ENCODE measurements around the gene TCAP. TPM values are rescaled to one million over a fixed set of nuclear protein-coding genes. Genes with fewer than 3 reads are reported as not detected.
A peak's percentile ranks its signal among the peaks of the same experiment; 100 is the strongest.

TCAP gene
- total RNA-seq, 1 experiment from 2014 or later, result 0.91 TPM

DNA sequence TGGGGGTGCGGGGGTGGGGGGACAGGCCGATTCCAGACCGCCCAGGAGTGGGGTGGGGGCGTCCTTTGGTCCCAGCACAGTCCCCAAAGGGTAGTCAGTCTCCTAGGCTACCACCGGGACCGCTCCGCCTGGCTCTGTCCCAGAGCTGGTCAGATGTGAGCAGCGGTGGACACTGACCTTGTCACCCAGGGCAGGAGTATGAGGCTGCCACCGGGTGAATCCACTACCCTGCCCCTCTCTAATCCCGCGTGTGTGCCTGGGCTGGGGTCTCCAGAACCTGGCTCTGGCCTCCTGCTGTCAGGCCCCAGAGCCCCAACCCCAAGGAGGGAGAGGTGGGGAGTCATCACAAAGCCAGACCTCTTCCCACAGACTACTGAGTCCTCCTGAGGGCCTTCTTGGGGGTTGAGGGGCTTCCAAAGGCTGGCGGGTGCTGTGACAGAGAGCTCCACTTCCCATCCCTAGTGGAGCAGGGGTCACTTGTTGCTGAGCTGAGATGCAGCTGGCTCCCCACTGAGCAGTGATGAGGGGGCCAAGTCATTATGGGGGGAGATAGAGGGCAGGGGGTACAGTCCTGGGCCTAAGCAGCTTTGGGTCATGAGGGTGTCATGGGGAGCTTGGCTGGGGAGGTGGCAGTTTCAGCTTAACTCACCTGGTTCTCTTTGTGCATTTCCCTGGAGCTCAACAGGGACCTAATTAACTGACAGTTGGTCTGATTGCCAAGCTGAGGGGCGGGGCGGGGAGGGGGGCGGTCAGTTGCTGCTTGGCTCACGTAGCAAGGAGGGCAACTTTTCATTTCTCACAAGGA lies 37.2 kb upstream of the TCAP start:
- no peak for DNase-seq (ENCODE audit: low read depth)
- in situ Hi-C loops (cut with HindIII; ENCODE audit: low pct_unique_long_range_greater_than_20kb, low sequenced_read_pairs), result no loop called here

DNA sequence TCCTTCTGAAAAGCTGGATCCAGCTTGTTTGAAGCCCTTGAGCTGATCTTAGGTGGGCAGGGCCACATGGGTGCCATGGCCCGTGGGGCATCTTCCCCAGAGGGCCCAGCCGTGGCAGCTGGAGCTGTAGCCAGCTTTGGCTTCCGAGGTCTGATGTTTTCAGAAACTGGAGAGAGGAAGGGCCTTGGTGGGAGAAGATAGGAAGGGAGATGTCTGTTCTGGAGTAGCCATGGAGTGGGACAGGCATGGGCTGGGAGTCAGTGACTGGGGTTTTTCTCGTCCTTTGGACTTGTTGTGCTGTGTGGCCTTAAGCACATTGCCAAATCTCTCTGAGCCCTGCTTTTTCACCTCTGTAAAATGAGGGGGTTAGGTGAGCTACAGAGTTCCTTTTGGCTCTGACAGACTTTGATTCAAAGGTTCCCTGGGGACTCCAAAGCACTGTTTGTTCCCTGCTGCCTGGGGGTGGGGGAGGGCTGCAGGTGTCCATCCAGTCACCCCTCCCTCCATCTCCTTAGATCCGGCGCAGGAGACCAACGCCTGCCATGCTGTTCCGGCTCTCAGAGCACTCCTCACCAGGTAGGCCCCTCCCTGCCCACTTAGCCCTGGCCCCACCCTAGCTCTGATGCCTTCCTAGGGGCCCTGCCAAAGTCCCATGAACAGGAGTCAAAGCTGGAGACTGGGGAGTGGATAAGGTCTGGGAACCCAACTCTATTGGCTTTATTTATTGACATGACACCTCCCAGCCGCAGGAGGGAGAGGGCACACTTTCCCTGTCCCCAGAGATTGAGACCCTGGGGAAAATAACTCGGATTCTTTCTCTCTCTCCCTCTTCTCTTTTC lies 36.3 kb upstream of the TCAP start:
- no peak for DNase-seq (ENCODE audit: low read depth)
- in situ Hi-C loops (cut with HindIII; ENCODE audit: low pct_unique_long_range_greater_than_20kb, low sequenced_read_pairs), result no loop called here

DNA sequence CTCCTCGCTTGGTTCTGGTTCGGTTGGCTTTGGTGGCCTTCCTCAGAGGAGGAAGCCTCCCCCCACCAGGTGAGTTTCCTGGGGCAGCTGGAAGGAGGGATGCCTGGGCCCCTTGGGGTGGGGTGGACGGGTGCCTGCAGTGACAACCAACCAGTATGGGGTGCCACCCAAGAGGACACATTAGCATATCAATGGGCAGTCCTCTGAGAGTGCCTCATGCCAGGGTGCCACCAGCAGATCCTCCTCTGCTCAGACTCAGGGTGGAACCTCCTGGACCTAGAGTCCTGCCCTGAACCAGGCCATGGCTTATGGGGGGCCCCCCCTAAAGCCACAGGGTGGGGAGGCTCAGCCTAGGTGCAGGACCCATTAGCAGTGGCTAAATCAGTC lies 35.7 kb upstream of the TCAP start:
- in situ Hi-C loops (cut with HindIII; ENCODE audit: low pct_unique_long_range_greater_than_20kb, low sequenced_read_pairs), result no loop called here
- DNase-seq (ENCODE audit: low read depth), result no peak

DNA sequence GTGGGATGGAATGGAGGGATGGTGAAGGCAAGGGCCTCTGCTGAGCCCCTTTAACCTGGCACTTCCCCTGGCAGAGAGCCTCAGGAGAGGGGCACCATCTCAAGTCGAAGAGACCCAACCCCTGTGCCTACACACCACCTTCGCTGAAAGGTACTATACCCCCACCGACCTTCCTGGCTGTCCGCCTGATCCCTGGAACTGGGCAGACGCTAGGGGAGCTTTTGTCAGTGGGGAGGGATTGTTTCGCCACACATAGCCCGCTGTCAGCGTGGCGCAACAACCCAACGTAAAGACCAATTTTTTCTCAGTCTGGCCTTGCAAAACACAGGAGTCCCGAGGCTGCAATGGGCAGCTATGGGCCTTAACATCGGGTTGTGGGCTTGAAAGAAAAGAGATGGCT lies 35.3 kb upstream of the TCAP start:
- in situ Hi-C loops (cut with HindIII; ENCODE audit: low pct_unique_long_range_greater_than_20kb, low sequenced_read_pairs), result no loop called here
- DNase-seq (ENCODE audit: low read depth), result no peak

DNA sequence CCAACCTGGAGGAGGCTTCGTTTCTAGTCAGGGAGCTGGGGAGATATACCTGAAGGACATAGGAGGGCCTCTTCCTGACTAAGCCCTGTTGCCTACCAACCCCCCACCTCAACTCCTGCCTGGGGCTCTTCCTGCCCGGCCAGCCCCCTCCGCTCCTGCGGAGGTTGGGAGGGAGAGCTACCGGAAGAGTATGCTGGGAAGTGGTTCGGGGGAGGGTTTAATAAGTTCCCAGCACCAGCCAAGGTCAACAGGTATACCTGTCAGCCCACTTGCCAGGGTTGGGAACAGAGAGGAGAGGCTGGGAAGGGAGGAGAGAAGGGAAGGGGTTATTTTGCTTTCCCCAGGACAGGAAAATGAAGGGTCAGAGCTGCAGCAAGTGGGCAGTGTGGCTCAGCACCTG lies 33.7 kb upstream of the TCAP start:
- no peak for DNase-seq (ENCODE audit: low read depth)
- in situ Hi-C loops (cut with HindIII; ENCODE audit: low pct_unique_long_range_greater_than_20kb, low sequenced_read_pairs), result no loop called here

DNA sequence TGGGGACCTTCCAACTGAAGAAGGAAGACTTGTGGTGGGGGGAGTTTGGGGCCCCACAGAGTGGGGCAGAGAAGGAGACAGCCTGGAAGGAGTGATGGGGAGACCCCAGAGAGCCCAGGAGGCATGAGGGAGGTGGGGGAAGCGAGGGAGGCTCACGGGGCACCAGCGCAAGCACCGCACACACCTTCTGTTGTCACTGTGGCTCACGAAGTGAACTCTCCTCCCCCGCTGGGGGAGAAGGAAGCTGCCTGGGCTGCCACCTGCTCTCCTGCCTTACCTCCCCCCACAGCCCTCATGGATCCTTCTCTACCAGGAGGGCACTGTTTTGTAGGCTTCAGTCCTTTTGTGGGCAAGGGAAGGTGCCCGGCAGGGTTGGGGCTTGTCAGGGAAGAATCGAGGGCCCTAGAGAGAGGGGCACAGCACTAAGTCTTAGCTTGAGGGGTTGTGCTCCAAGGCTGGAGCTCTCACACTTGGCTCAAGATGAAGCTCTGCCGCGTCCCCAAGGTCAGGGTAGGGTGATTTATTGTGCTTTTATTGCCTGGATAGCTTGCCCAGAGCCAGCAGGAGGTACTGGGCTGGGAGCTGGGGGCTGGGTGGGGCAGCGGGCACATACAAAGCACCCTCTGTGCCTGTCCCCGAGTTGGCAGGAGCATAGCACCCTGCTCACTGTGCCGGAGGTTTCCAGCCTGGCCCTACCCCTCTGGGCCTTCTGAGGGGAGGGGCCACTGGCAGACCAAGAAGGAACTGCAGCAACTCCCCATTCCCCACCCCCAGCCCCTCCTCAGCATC lies 32.8 kb upstream of the TCAP start:
- no peak for DNase-seq (ENCODE audit: low read depth)
- in situ Hi-C loops (cut with HindIII; ENCODE audit: low pct_unique_long_range_greater_than_20kb, low sequenced_read_pairs), result no loop called here

DNA sequence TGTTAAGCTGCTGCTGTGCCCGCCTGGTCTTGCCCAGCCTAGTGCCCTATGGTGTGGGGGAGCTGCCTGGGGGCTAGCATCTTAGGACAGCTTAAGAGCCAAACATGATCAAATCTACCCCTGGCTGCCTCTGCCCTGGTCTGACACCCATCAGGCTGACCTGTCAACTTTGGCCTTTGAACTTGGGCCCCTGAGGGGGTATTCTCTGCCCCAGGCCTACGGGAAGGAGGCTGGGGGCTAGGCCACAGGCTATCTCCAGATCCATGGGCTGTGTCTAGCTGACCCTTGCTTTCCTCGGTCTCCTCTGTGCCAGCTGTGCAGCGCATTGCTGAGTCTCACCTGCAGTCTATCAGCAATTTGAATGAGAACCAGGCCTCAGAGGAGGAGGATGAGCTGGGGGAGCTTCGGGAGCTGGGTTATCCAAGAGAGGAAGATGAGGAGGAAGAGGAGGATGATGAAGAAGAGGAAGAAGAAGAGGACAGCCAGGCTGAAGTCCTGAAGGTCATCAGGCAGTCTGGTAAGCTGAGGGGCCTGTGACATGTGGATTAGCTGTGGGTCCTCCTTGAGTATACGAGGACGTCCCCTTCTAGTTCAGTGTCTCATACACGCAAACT lies 31.5 kb upstream of the TCAP start:
- DNase-seq (ENCODE audit: low read depth), result no peak
- in situ Hi-C loops (cut with HindIII; ENCODE audit: low pct_unique_long_range_greater_than_20kb, low sequenced_read_pairs), result no loop called here

DNA sequence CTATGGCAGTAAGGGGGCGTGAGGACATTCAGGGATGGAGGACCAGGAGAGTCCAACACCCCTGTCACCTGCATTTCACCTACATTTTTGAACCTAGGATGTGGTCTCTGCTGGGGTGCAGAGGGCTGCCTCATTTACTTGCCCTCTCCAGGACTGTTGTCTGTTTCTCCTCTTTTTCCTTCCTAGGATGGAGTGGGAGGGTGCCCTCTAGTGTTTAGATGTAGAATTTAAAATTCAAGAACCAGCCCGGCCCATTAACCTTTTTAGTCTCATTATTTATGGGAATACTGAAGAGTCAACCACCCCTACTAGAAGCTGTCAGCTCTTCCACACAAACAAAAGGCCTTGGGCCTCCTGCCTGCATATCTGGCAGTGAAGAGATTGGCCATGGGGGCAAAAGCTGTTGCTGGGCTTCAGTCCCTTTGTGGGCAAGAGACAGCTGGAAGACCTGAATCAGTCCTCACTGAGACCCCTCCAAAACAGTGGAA lies 30.7 kb upstream of the TCAP start:
- DNase-seq (ENCODE audit: low read depth), result peak; percentile 62
- in situ Hi-C loops (cut with HindIII; ENCODE audit: low pct_unique_long_range_greater_than_20kb, low sequenced_read_pairs), result no loop called here

DNA sequence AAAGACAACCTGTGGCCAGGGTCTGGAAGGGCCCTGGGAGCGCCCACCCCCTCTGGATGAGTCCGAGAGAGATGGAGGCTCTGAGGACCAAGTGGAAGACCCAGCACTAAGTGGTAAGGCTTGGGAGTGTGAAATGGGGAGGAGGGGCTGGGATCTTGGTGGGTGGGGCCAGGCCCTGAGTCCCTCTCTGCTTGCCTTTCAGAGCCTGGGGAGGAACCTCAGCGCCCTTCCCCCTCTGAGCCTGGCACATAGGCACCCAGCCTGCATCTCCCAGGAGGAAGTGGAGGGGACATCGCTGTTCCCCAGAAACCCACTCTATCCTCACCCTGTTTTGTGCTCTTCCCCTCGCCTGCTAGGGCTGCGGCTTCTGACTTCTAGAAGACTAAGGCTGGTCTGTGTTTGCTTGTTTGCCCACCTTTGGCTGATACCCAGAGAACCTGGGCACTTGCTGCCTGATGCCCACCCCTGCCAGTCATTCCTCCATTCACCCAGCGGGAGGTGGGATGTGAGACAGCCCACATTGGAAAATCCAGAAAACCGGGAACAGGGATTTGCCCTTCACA lies 29.5 kb upstream of the TCAP start:
- no peak for DNase-seq (ENCODE audit: low read depth)
- in situ Hi-C loops (cut with HindIII; ENCODE audit: low pct_unique_long_range_greater_than_20kb, low sequenced_read_pairs), result no loop called here

DNA sequence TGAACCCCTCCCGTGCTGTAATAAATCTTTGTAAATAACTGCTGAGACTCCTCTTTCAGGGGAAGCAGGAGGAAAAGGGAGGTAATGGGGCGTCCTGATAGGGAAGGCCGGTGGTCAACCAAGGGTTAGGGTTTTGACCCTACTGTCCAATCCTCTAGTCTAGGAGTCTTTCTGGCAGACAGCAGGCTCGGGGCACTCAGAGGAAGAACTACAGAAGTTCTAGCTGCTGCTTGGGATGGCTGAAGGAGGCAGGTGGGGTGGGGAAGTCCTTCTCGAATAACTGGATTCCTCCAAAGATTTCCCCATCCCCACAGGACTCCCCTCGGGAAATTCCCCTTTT lies 28.6 kb upstream of the TCAP start:
- in situ Hi-C loops (cut with HindIII; ENCODE audit: low pct_unique_long_range_greater_than_20kb, low sequenced_read_pairs), result no loop called here
- DNase-seq (ENCODE audit: low read depth), result no peak

DNA sequence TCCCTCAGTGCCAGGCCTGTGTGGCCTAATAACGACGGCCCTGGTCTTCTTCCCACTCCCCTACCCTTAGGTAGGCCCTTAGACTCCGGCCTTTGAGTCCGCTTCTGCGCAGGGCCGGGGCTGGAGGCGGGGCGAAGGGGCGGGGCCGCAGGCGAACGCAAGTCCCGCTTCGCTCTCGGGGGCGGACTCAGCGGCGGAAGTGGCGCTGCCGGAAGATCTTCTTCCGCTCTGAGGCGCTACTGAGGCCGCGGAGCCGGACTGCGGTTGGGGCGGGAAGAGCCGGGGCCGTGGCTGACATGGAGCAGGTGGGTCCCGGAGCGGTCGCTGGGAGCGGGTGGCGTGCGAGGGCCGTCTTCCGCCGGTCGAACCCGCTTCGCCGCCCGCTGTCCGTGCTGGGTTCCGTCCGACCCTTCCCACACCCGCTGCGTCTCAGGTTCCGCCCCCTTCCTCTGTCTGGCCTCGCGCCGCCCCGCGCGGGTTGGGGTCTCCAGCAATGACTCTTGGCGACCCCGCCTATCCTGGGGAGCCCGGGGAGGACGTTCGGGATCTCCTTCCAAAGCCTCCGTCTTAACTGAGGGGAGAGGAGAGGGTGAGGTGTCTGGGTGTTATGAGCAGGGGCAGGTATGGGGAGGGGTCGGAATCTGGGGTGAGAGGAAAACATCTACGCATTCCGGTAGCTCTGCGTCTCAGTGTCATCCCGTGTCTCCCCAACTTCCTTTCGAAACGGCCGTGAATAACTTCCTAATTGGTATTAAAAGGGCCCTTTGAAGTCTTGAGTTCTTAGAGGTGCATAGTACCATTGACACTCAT lies 28.0 kb upstream of the TCAP start, which contains the start of gene STARD3:
Gene STARD3 (plus strand): TSS at position 218 of the 810 bp plus-strand sequence. CDS start 16,388 bp downstream, outside the sequence.
- peak; percentile 79 for DNase-seq (ENCODE audit: low read depth)
- in situ Hi-C loops (cut with HindIII; ENCODE audit: low pct_unique_long_range_greater_than_20kb, low sequenced_read_pairs), result no loop called here

DNA sequence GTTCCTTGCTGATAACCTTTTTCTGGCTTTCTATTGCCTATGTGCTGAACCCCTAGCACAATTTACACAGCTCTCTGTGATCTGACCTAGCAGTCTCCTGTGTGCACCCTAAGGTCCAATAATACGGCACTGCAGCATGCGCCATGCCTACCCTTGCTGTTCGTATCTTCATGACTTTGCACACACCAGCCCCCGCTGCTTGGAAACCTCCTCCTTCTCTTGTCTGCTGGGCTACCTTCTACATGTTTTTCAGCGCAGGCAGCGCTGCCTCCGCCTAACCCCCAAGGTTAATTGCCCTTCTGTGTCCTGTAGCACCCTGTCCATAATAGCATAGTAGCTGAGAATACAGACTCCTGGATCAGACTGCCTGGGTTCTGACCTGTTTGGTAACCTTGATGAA lies 26.8 kb upstream of the TCAP start:
- in situ Hi-C loops (cut with HindIII; ENCODE audit: low pct_unique_long_range_greater_than_20kb, low sequenced_read_pairs), result no loop called here
- DNase-seq (ENCODE audit: low read depth), result no peak

DNA sequence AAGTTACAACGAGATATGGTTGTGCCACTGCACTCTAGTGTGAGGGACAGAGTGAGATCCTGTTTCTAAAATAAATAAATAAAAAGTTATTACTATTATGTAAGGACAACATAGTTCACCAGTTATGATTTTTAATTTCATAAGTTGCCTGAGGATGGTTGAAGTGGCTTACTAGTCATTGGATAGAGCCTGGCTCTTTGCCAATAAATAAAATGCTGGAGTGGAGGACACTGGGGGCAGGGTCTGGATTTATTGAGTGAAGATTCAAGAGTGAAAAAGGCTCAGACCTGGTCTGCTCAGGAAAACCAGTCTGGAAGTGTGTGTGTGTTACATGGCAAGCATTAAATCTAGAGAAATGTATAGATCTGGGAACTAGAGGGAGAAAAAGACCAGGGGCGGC lies 26.1 kb upstream of the TCAP start:
- DNase-seq (ENCODE audit: low read depth), result no peak
- in situ Hi-C loops (cut with HindIII; ENCODE audit: low pct_unique_long_range_greater_than_20kb, low sequenced_read_pairs), result no loop called here

DNA sequence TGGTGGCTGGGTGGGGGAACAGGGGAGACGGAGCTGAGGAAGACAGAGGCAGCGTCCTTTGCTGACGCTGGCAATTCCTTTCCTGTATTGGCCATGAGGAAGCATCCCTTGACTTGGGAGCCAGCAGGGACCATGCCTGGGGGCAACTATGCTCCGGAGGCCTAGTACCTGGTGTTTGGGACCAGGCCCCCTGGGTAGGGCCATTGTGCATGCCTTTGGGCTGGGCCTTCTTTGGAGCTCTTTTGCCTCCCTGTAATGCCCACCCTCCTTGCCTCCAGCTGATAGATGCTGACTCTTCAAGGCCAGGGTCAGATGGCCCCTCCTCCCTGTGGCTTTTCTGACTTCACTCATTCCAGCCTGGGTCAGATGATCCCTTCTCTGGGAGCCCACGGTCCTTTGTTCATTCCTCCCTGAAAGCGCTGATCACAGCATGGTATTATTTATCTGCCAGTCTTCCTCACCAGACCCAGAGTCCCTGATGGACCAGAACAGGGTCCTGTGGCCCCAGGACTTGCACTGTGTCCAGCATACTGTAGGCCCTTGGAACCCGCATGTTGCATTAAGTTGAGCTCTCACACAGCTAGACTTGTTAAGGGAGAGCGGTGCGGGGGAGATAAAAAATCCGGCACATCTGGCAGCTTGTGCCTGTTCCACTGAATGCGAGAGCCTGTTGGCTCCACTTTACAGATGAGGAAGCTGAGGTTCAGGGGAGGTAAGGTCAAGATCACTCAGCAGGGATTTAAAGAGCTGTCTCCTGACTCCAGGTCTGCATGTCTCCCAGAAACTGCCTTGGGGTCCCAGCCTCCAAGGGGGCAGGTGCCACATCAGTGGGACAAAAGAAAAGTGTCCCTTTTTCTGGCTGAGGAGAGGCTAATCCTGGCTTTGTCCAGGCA lies 25.3 kb upstream of the TCAP start:
- in situ Hi-C loops (cut with HindIII; ENCODE audit: low pct_unique_long_range_greater_than_20kb, low sequenced_read_pairs), result no loop called here
- peak; percentile 47 for DNase-seq (ENCODE audit: low read depth)

DNA sequence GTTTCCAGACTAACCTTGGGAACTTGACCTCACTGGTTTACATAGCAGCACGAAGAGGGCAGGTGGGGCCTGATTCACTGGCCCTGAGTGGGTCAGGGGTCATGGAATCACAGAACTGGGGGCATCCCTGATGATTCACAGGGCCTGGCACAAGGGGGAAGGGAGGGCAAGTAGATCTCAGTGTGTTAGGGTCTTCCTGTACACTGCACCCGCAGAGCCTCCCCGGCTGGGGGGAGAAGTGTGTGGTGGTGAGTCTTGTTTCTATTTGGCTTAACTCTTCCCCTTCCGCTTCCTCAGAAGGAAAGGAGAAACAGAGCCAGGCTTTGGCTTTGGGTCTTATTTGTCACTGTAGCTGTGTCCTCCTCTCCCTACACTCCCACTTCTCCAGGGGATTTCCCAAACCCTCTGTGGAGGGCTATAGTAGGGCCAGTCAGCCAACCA lies 24.5 kb upstream of the TCAP start:
- peak; percentile 60 for DNase-seq (ENCODE audit: low read depth)
- in situ Hi-C loops (cut with HindIII; ENCODE audit: low pct_unique_long_range_greater_than_20kb, low sequenced_read_pairs), result no loop called here

DNA sequence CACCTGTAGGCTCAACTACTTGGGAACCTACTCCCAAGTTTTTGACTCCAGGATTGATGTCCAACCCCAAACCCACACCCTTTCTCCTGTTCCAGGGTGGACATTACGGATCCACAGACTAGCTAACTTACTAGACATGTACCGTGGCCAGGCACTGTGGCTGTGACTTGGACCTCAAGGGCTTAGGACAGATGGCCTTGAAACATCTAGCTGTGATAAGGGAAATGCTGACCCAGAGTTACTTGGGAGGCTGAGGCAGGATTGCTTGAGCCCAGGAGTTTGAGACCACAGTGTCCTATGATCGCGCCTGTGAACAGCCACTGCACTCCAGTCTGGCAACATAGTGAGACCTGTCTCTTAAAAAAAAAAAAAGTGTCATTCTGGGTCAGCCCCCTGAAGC lies 24.1 kb upstream of the TCAP start:
- no peak for DNase-seq (ENCODE audit: low read depth)
- in situ Hi-C loops (cut with HindIII; ENCODE audit: low pct_unique_long_range_greater_than_20kb, low sequenced_read_pairs), result no loop called here
